Measurements from ENCODE around the gene DNALI1.

GRCh38 chr1:37564892-37565291 lies 8.2 kb downstream of the DNALI1 start:
- no peak for TF ChIP-seq CTCF (conservative IDR thresholded peaks at IDR 0.05 in 1 of 2, IDR thresholded peaks at IDR 0.05 in 1 of 2; ENCODE audit: extremely low read depth in 1 of 2, insufficient read depth in 1 of 2, low read depth in 1 of 2, low read length in 2 of 2)
- TF ChIP-seq EZH2 (IDR thresholded peaks at IDR 0.05; ENCODE audit: borderline replicate concordance, low read length) = no peak
